Uterus (tissue), 2 donors: ENCODE measurements around the gene NECTIN2.

Source experiments
- CTCF ChIP-seq, 4 experiments: fragments of 200-600 bp in 2 of 4; fragments of 450-650 bp in 2 of 4; sonication (generic) in 2 of 4; IDR thresholded peaks; one replicate each; pipeline ENCODE4 v1.5.1; 2016 to 2019; ENCODE audit warnings: antibody characterized with exemption in 4 of 4, mild to moderate bottlenecking in 2 of 4, moderate library complexity in 1 of 4
- POLR2A ChIP-seq, 2 donors: fragments of 450-650 bp; IDR thresholded peaks; one replicate each; pipeline ENCODE4 v1.6.1; 2016; ENCODE audit warnings: antibody characterized with exemption in 2 of 2, mild to moderate bottlenecking in 1 of 2, moderate library complexity in 1 of 2

- TF ChIP-seq CTCF (IDR thresholded peaks at IDR 0.05) (no peak), POLR2A (IDR thresholded peaks at IDR 0.05) (no peak)
Observed at GRCh38 chr19:44931541-44931940, 85.4 kb downstream of the NECTIN2 start.
